Activated T-cell treated with anti-CD3 and anti-CD28 coated beads, Interleukin-2, amount 50 U/mL, for 4 hours (primary cell): ENCODE results near the gene HCN4. TPM values are rescaled to one million over a fixed set of nuclear protein-coding genes. Genes with fewer than 3 reads are reported as not detected.
A peak's percentile ranks its signal among the peaks of the same experiment; 100 is the strongest.
"Not testable (repeated sequence)": the region's sequence is repeated elsewhere in the genome, so short reads cannot be mapped to it uniquely, and the experiment has no call there.

Experiments used
- ATAC-seq, 2 donors: fragments of 200-7000 bp; cut with Tn5 transposase; one replicate each; pipeline ENCODE4 v1.10.0; 2021
- DNase-seq: peaks from one replicate; pipeline ENCODE4 v3.0.0-alpha.2; 2020
- H3K27me3 Mint-ChIP-seq: one replicate; pipeline ENCODE4 v1.8.0; 2021; ENCODE audit warnings: low read depth, mixed read lengths
- H3K36me3 Mint-ChIP-seq: one replicate; pipeline ENCODE4 v1.8.0; 2022; ENCODE audit warnings: mixed read lengths; ENCODE audit not compliant: insufficient read depth
- H3K4me1 Mint-ChIP-seq: one replicate; pipeline ENCODE4 v1.8.0; 2021; ENCODE audit warnings: low read depth, mixed read lengths
- H3K4me3 Mint-ChIP-seq: one replicate; pipeline ENCODE4 v1.8.0; 2021; ENCODE audit warnings: mild to moderate bottlenecking, moderate library complexity, mixed read lengths
- H3K9me3 Mint-ChIP-seq: one replicate; pipeline ENCODE4 v1.8.0; 2021; ENCODE audit warnings: mixed read lengths
- total RNA-seq, 3 donors: library from RNA; stranded (reverse); gene quantifications; one replicate each; pipeline ENCODE4 v1.2.1, GENCODE V29; 2021

The HCN4 gene
- total RNA-seq, 3 donors from 2014 or later: not detected

GRCh38 chr15:73319460-73320245, 49.1 kb downstream of the HCN4 start:
- no peaks in the 10 kb centered on the region for H3K9me3 Mint-ChIP-seq
- H3K27me3 Mint-ChIP-seq: peaks cover 22% of the 10 kb centered on the region
- no peak for DNase-seq
- no peak overlapping the region for H3K4me3 Mint-ChIP-seq
- H3K4me1 Mint-ChIP-seq: no peaks in the 10 kb centered on the region
- no peak for ATAC-seq
- H3K36me3 Mint-ChIP-seq: no peaks in the 10 kb centered on the region

GRCh38 chr15:73318463-73319351, 50.1 kb downstream of the HCN4 start:
- no peak for DNase-seq
- H3K4me3 Mint-ChIP-seq: no peak overlapping the region
- H3K9me3 Mint-ChIP-seq: no peaks in the 10 kb centered on the region
- no peaks in the 10 kb centered on the region for H3K36me3 Mint-ChIP-seq
- H3K4me1 Mint-ChIP-seq: no peaks in the 10 kb centered on the region
- peaks cover 23% of the 10 kb centered on the region for H3K27me3 Mint-ChIP-seq
- ATAC-seq: peak in 1 of 2 donors; percentile 30

- Mint-ChIP-seq H3K36me3 (no peaks in the 10 kb centered on the region), H3K27me3 (peaks cover 22% of the 10 kb centered on the region), H3K4me3 (no peak overlapping the region), H3K9me3 (no peaks in the 10 kb centered on the region), H3K4me1 (no peaks in the 10 kb centered on the region)
- no peak for DNase-seq
- ATAC-seq: no peak
These were observed 50.9 kb downstream of the HCN4 start for GRCh38 chr15:73317651-73318462.

- Mint-ChIP-seq H3K36me3 (no peaks in the 10 kb centered on the region), H3K27me3 (peaks cover 14% of the 10 kb centered on the region), H3K4me1 (no peaks in the 10 kb centered on the region), H3K4me3 (no peak overlapping the region), H3K9me3 (no peaks in the 10 kb centered on the region)
- DNase-seq: no peak
- no peak for ATAC-seq
These were observed 54.9 kb downstream of the HCN4 start for GRCh38 chr15:73313861-73314260.

GRCh38 chr15:73308305-73308704, 60.5 kb downstream of the HCN4 start:
- H3K27me3 Mint-ChIP-seq: no peaks in the 10 kb centered on the region
- no peak overlapping the region for H3K4me3 Mint-ChIP-seq
- no peaks in the 10 kb centered on the region for H3K4me1 Mint-ChIP-seq
- ATAC-seq (no peak), DNase-seq (no peak)
- H3K36me3 Mint-ChIP-seq: peaks cover 2% of the 10 kb centered on the region
- no peaks in the 10 kb centered on the region for H3K9me3 Mint-ChIP-seq

GRCh38 chr15:73305331-73306211, 63.2 kb downstream of the HCN4 start:
- Mint-ChIP-seq H3K4me3 (no peak overlapping the region), H3K27me3 (no peaks in the 10 kb centered on the region), H3K4me1 (peaks cover 1% of the 10 kb centered on the region), H3K9me3 (no peaks in the 10 kb centered on the region), H3K36me3 (peaks cover 4% of the 10 kb centered on the region)
- DNase-seq: no peak
- ATAC-seq: no peak

- no peaks in the 10 kb centered on the region for H3K9me3 Mint-ChIP-seq
- no peak overlapping the region for H3K4me3 Mint-ChIP-seq
- peaks cover 1% of the 10 kb centered on the region for H3K4me1 Mint-ChIP-seq
- ATAC-seq (no peak), DNase-seq (no peak)
- peaks cover 7% of the 10 kb centered on the region for H3K36me3 Mint-ChIP-seq
- no peaks in the 10 kb centered on the region for H3K27me3 Mint-ChIP-seq
These were observed 65.1 kb downstream of the HCN4 start for GRCh38 chr15:73303636-73304035.

GRCh38 chr15:73300286-73300685, 68.5 kb downstream of the HCN4 start:
- H3K27me3 Mint-ChIP-seq, ATAC-seq, DNase-seq, H3K9me3 Mint-ChIP-seq, H3K4me3 Mint-ChIP-seq, H3K36me3 Mint-ChIP-seq, H3K4me1 Mint-ChIP-seq: not testable (repeated sequence)

GRCh38 chr15:73298522-73299245, 70.1 kb downstream of the HCN4 start:
- Mint-ChIP-seq H3K27me3 (no peaks in the 10 kb centered on the region), H3K36me3 (peaks cover 11% of the 10 kb centered on the region), H3K4me1 (peaks cover 1% of the 10 kb centered on the region), H3K4me3 (no peak overlapping the region), H3K9me3 (no peaks in the 10 kb centered on the region)
- ATAC-seq (no peak), DNase-seq (no peak)

- DNase-seq (no peak), ATAC-seq (no peak)
- H3K27me3 Mint-ChIP-seq: no peaks in the 10 kb centered on the region
- no peak overlapping the region for H3K4me3 Mint-ChIP-seq
- no peaks in the 10 kb centered on the region for H3K9me3 Mint-ChIP-seq
- H3K36me3 Mint-ChIP-seq: peaks cover 8% of the 10 kb centered on the region
- H3K4me1 Mint-ChIP-seq: no peaks in the 10 kb centered on the region
These were observed 72.0 kb downstream of the HCN4 start for GRCh38 chr15:73296609-73297353.

- peaks cover 8% of the 10 kb centered on the region for H3K36me3 Mint-ChIP-seq
- DNase-seq (no peak), ATAC-seq (no peak)
- H3K9me3 Mint-ChIP-seq: no peaks in the 10 kb centered on the region
- no peaks in the 10 kb centered on the region for H3K27me3 Mint-ChIP-seq
- no peak overlapping the region for H3K4me3 Mint-ChIP-seq
- H3K4me1 Mint-ChIP-seq: no peaks in the 10 kb centered on the region
These were observed 73.0 kb downstream of the HCN4 start for GRCh38 chr15:73295630-73296286.

- no peak overlapping the region for H3K4me3 Mint-ChIP-seq
- no peak for DNase-seq
- no peak for ATAC-seq
- H3K27me3 Mint-ChIP-seq: no peaks in the 10 kb centered on the region
- peaks cover 9% of the 10 kb centered on the region for H3K36me3 Mint-ChIP-seq
- no peaks in the 10 kb centered on the region for H3K4me1 Mint-ChIP-seq
- H3K9me3 Mint-ChIP-seq: no peaks in the 10 kb centered on the region
These were observed 75.0 kb downstream of the HCN4 start for GRCh38 chr15:73293773-73294172.
